ENCODE results near the gene PDXK. TPM values are rescaled to one million over a fixed set of nuclear protein-coding genes. Genes with fewer than 3 reads are reported as not detected.

Gene PDXK
- total and polyA plus RNA-seq, 9 of the 15 experiments (the other 6 are each of a cell fraction or from before 2014, with no cell fraction given): 5.6 to 162 (median 76.5) TPM

- Histone ChIP-seq H3K27ac (ENCODE audit: extremely low read depth, low read depth, low read length) (no peak overlapping the region), H3K79me2 (ENCODE audit: control insufficient read depth, insufficient read depth, low read length) (peaks cover 74% of the 10 kb centered on the region), H4K20me1 (replicated peaks; ENCODE audit: control insufficient read depth, insufficient read depth, low read length) (peaks cover 23% of the 10 kb centered on the region), H3K4me3 (no peak overlapping the region), H3K9me1 (ENCODE audit: control insufficient read depth, insufficient read depth, low read length) (peaks cover 12% of the 10 kb centered on the region), H3K27me3 (ENCODE audit: control insufficient read depth in 2 of 2, insufficient read depth in 2 of 2, low read length in 2 of 2) (no peaks in the 10 kb centered on the region), H3K9ac (ENCODE audit: insufficient read depth in 1 of 2, low read depth in 2 of 2, low read length in 2 of 2) (peak overlapping the region in 1 of 2 experiments; percentile 80; a peak in 2 of 4 replicates), H3K9me3 (replicated peaks; ENCODE audit: control insufficient read depth, insufficient read depth, low read depth, low read length) (no peaks in the 10 kb centered on the region), H3K4me2 (ENCODE audit: insufficient read depth, low read length) (no peak overlapping the region), H2AFZ (ENCODE audit: low read depth, low read length) (no peak overlapping the region), H3K4me1 (replicated peaks in 1 of 2; ENCODE audit: control insufficient read depth in 2 of 2, insufficient read depth in 2 of 2, low read length in 2 of 2) (peaks cover 20 to 64% of the 10 kb centered on the region in 2 experiments), H3K36me3 (ENCODE audit: control insufficient read depth, insufficient read depth, low read length) (peaks cover 76% of the 10 kb centered on the region)
- ChIA-PET POLR2A (no interaction called here), CTCF (ENCODE audit: low intra/inter-chr PET ratio) (no interaction called here)
- no peak for ATAC-seq
- no TSS peak for BruUV-seq (replicated peaks)
- DNase-seq (ENCODE audit: extremely low read depth in 1 of 4, low spot score in 3 of 4): no peak
- 79% methylated on average over 9 of the region's 9 CpGs for WGBS (ENCODE audit: insufficient coverage, low coverage, missing lambda C conversion rate)
- in situ Hi-C loops (cut with MboI) (no loop called here), intact Hi-C loops (cut with micrococcal nuclease) (no loop called here)
- FAIRE-seq: no peak
- TF ChIP-seq MTA2 (IDR thresholded peaks at IDR 0.05; ENCODE audit: low read depth) (no peak), POLR2G (IDR thresholded peaks at IDR 0.05; ENCODE audit: low read depth, low read length) (no peak), ZNF644 (tag; IDR thresholded peaks at IDR 0.05; ENCODE audit: low read depth) (no peak), TSHZ1 (CRISPR knock-in tag; IDR thresholded peaks at IDR 0.05) (no peak), JUN (IDR thresholded peaks at IDR 0.05; ENCODE audit: borderline replicate concordance, low read depth, low read length) (no peak), JUN (CRISPR knock-in tag; IDR thresholded peaks at IDR 0.05; ENCODE audit: borderline replicate concordance) (no peak), ZNF407 (IDR thresholded peaks at IDR 0.05; ENCODE audit: low read depth) (no peak), CREBBP (IDR thresholded peaks at IDR 0.05; ENCODE audit: low read depth, low read length) (no peak), FOS (IDR thresholded peaks at IDR 0.05; ENCODE audit: extremely low read depth, insufficient read length) (no peak), ZKSCAN3 (CRISPR knock-in tag; IDR thresholded peaks at IDR 0.05) (no peak), CREM (IDR thresholded peaks at IDR 0.05; ENCODE audit: low read depth) (no peak), EZH2 (IDR thresholded peaks at IDR 0.05; ENCODE audit: borderline replicate concordance, low read depth, low read length) (no peak), TEAD1 (CRISPR knock-in tag; IDR thresholded peaks at IDR 0.05) (no peak)
These were observed 15.9 kb downstream of the PDXK start for GRCh38 chr21:43734928-43735229.

Measured in K562 (cell line).